ENCODE data around the gene VCP.
"Not testable (repeated sequence)": the region's sequence is repeated elsewhere in the genome, so short reads cannot be mapped to it uniquely, and the experiment has no call there.

VCP gene

DNA sequence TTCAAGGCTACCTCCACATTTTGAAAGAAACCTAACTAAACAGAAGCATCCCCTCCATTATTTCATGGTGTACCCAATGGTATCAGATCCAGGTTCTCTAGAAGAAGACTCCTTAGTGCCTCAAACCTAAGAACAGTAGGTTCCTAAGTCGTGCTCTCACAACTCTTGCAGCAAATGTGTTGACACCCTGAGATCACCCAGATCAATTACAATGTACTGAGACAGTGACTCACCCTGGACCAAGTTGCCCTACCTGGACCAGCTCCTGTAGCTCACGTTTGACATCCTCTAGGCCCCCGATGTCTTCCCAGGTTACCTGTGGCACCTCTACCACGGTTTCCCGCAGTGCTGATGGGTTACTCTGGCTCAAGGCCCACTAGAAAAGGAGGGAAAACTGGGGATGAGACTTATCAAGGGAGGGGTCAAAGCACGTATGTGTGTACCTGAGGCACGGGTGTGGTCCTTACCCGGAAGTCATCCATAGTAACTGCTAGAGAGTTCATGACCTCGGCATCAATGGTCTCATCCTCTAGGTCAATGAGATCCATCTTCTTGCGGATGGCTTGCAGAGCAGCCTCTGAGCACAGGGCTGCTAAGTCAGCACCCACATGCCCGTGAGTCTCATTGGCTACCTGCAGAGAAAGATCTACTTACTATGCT is 11.7 kb downstream of the VCP start:
- no peak for DNase-seq (ENCODE audit: low spot score)

- DNase-seq (ENCODE audit: low spot score) = no peak
Measured at GRCh38 chr9:35059438-35059837, 13.0 kb downstream of the VCP start.

- no peak for DNase-seq (ENCODE audit: low spot score)
Measured at GRCh38 chr9:35057271-35057620, 15.2 kb downstream of the VCP start.

GRCh38 chr9:35056571-35057270 is 15.7 kb downstream of the VCP start:
- no peak for DNase-seq (ENCODE audit: low spot score)

DNA sequence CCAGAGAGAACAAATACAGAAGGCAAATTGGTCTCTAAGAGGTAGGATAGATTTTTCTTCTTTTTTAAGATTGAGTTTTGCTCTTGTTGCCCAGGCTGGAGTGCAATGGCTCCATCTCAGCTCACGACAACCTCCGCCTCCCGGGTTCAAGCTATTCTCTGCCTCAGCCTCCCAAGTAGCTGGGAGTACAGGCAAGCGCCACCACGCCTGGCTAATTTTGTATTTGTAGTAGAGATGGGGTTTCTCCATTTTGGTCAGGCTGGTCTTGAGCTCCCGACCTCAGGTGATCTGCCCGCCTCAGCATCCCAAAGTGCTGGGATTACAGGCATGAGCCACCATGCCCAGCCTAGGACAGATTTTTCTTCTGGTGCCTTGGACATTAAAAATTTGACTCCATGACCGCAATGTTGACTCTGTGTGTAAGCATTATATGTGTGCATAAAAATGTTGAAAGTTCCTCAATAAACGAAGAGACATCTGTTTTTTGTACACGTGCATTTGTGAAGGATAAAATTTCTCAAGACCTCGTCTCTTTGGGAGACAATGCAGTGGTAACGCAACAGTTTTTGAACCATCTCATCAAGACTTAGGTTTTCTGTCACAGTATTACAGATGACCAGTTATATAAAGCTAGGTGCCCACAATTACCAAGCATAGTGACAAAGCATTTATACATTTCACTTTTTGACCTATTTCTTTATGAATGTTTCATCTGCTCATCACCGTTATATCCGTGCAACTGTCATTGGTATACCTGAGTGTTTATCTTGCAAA is 17.4 kb downstream of the VCP start:
- DNase-seq (ENCODE audit: low spot score) = no peak

DNA sequence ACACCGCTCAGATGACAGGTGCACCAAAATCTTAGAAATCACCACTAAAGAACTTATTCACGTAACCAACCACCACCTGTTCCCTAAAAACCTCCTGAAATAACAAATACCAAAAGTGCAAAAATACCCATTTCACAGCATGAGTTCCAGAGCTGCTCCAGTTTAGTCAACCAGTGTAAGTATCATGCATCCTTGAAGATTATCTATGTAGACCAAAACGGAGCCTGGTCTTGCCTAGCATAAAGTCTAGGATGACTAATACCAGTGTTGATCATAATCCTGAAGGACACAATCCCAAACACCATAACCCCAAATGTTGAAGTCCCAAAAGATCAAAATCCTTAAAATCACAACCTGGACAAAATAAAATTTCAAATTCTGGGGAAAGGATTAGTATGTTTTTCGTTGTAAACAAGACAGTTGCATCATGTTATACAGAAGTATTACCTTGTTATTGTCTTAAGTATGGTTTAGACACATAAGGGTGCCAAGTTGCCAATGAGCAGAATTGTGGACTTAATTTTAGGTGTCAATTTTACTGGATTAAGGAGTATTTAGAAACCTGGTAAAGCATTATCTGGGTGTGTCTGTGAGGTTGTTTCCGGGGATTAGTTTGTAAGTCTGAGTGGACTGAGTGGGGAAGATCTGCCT is 18.1 kb downstream of the VCP start:
- no peak for DNase-seq (ENCODE audit: low spot score)

DNA sequence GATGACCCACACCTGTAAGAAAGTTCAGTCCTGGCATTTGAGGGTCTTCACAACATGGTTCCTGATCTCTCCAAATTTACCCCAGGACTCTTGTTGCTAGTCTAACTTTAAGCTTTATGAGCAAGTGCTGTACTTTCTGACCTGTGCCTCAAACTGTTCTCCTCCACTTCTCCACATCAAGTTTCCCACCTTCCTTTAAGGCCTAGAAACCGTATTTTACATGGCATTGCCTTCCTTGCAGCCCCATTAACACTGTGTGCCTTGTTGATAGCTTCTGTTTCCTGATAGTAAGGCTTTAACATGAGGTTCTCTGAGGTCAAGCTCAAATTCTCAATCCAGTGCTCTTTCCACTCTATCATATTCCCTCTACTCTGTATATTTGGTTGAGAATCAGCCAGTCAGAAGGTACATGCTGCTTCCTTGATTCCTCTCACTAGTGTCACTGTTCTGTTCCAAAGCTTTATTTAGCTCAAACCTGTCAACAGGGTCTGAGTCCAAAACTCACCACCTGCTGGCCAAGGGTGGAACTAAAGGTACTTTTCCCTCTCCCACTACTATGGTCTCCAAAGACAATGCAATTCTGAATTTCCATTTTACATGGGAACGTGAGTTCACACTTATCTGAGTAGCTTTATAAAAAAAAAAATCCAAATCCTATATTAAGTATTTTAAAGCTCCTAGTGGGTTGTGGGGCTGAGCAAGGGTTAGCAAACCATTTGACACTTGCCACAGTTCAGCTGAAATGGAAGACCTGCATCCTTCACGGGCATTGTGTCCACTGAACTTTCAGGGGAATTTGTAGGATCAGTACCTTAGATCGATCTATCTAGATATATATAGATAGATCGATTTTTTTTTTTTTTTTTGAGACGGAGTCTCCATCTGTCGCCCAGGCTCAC is 21.1 kb downstream of the VCP start:
- peak; percentile 34 for DNase-seq (ENCODE audit: low spot score)

DNA sequence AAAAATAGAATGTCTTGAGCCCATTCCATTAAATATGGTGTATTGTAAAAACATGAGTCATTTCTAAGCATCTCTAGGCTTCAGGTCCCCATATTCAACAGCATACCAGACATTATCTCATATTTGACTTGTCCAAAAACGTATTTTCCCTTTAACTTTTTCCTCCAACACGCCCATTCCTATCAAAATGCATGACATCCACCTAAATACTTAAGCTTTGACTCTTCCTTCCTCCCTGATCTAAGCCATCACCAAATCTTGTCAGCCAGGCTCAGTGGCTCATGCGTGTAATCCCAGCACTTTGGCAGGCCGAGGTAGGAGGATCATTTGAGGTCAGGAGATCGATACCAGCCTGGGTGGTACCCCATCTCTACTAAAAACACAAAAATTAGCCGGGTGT is 23.9 kb downstream of the VCP start:
- no peak for DNase-seq (ENCODE audit: low spot score)

- no peak for DNase-seq (ENCODE audit: low spot score)
Measured at GRCh38 chr9:35044071-35044470, 28.4 kb downstream of the VCP start.

DNA sequence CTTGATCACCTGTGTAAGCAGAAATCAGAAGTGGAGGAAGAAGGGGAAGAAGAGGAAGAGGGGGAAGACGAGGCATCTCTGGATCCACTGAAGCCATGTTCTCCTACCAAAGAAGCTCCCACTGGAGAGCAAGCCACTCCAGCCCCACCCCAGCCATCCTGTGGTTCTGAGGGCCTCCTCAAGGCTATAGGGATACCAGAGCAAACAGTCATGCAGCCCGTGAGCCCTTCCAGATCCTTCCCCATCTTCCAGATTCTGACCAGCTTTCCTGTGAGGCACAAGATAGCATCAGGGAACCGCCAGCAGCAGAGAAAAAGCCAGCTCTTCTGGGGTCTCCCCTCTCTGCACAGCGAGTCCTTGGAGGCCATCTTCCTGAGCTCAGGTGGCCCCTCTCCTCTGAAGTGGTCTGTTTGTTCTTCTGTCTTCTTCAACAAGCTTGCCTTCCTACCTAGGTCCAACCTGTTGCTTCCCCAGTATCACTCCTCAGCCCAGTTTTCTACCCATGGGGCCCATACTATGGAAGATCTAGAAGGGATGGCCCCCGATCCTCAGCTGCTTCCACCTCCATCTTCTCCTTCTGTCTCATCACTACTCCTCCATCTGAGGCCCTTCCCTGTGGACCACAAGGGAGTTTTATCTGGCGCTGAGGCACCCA is 29.4 kb downstream of the VCP start:
- no peak for DNase-seq (ENCODE audit: low spot score)

- DNase-seq (ENCODE audit: low spot score) = no peak
Measured at GRCh38 chr9:35042081-35042604, 30.3 kb downstream of the VCP start.

GRCh38 chr9:35035851-35036701 is 36.3 kb downstream of the VCP start:
- DNase-seq (ENCODE audit: low spot score) = no peak

DNA sequence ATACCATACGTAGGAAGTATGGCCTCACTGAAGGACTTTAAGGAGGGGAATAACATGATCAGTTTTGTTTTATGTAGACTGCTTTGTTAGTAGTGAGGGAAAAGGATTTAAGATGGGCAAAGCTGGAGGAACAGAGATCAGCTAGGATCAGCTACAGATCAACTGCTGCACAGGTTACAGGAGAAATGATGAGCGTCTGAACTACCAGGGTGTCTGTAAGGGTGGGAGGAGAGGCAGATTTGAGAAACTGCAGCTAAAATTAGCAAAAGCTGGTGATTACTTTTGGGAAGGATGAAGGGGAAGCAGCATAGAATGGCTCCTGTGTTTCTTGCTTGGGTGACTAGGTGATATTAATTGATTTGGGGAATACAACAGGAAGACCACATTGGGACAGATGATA is 39.3 kb downstream of the VCP start:
- no peak for DNase-seq (ENCODE audit: low spot score)

DNA sequence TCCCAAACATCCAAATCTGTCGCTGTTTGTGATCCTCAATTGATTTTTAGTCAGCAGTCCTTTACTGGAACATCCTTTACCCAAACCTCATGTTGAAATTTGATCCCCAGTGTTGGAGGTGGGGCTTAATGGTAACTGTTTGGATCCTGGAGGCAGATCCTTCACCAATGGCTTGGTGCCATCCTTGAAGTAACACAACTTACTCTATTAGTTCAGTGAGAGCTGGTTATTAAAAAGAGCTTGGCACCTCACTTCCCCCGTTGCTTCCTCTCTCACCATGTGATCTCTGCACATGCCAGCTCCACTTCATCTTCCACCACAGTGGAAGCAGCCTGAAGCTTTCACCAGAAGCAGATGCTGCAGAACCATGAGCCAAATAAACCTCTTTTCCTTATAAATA is 42.6 kb downstream of the VCP start:
- DNase-seq (ENCODE audit: low spot score) = no peak

DNA sequence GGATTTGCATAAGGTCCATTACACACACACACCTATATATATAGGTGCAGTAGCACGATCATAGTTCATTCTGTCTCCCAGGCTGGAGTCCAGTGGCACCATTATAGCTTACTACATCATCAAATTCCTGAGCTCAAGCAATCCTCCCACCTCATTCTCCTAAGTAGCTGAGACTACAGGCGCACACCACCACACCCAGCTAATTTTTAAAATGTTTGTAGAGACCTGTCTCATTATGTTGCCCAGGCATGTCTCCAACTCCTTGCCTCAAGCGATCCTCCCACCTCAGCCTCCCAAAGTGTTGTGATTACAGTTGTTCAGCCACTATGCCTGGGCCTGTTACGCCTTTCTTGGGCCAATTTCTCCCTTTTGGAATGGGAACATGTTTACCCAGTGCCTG is 43.2 kb downstream of the VCP start:
- no peak for DNase-seq (ENCODE audit: low spot score)

- DNase-seq (ENCODE audit: low spot score) = no peak
Measured at GRCh38 chr9:35028341-35028740, 44.1 kb downstream of the VCP start.

DNA sequence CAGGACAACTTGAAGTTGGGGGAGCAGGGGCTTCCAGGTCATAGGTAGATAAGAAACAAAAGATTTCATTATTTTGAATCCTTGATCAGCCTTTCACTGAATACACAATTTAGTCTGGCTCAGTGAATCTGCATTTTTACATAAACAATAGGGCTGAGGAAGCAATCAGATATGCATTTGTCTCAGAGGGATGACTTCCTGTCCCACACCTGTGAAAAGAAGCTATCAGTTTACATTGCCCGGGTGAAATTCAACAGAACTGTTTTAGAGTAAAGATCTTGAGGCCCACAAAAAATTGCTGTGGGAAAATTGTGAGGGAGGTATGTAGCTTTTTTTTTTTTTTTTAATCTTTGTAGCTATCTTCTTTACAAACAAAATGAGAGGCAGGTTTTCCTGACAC is 44.6 kb downstream of the VCP start:
- no peak for DNase-seq (ENCODE audit: low spot score)

DNA sequence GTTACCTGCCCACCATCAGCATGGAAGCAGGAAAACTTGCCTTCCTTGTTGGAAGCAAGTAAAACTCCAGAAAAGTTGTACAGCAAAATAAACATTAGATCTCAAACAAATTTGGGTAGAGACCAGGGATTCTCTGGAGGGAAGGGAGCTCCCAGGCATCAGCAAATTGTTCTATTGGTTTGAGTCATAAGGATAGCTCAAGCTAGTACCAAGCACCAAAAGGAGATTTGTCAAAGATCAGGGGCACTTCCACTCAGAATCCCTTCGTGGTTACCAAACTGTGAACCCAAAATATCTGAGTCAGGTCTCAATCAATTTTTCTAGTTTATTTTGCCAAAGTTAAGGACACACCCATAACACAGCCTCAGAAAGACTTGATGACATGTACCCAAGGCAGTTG is 45.1 kb downstream of the VCP start:
- no peak for DNase-seq (ENCODE audit: low spot score)

DNA sequence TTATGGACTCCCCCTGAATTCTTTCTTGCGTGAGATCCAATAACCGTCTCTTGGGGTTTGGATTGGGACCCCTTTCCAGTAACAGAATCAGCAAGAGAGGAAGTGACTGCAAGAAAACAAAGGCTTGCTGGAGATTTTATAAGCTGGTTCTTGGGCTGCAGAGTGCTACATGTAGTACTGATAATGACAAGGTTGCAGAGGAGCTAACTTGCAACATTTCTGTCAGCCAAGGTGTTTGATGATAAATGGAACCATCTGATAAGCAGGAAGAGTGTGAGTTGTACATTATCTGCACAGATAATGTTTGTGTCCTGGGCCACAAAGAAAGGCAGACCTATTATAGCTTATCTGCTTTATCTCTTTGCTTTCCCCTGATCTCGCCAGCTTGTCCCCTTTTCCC is 45.8 kb downstream of the VCP start:
- DNase-seq (ENCODE audit: low spot score) = no peak

GRCh38 chr9:35023443-35023842 is 49.0 kb downstream of the VCP start:
- DNase-seq (ENCODE audit: low spot score) = not testable (repeated sequence)

Data from SW480 (cell line).